ENCODE measurements around the gene RNF186. TPM values are rescaled to one million over a fixed set of nuclear protein-coding genes. Genes with fewer than 3 reads are reported as not detected.

RNF186 gene
- total RNA-seq, result not detected in 2 replicates

GRCh38 chr1:19814681-19815503 is at the start of gene RNF186:
Gene RNF186, minus strand, starts transcription at chr1:19815283. Its CDS starts 182 bp downstream, at chr1:19815101.

GRCh38 chr1:19799230-19800075 is 15.6 kb downstream of the RNF186 start, which contains the start of gene TMCO4:
Gene TMCO4, minus strand, starts transcription at chr1:19799916. Its CDS starts 19,158 bp downstream, at chr1:19780758.

Other genes starting within 250 kb of the RNF186 start
- 50.2 and 178 TPM in 2 replicates for gene NBL1, start 171.0 kb downstream of the RNF186 start, total RNA-seq
- not detected in 2 replicates for gene HTR6, start 150.4 kb downstream of the RNF186 start, total RNA-seq
- 7.0 and 10.8 TPM in 2 replicates for gene TMCO4, start 15.4 kb downstream of the RNF186 start, total RNA-seq
- gene OTUD3, start 67.1 kb upstream of the RNF186 start, total RNA-seq, result 1.8 and 8.9 TPM in 2 replicates
- not detected in 2 replicates for gene PLA2G2E, start 108.3 kb upstream of the RNF186 start, total RNA-seq
- gene PLA2G2A, start 164.3 kb upstream of the RNF186 start, total RNA-seq, result not detected in 2 replicates

All from bladder microvascular endothelial cell (primary cell).